Measurements from ENCODE around the gene RYR1. TPM values are rescaled to one million over a fixed set of nuclear protein-coding genes. Genes with fewer than 3 reads are reported as not detected.

RYR1 gene
- total RNA-seq, 1 donor from 2014 or later: 0.32 TPM

DNA sequence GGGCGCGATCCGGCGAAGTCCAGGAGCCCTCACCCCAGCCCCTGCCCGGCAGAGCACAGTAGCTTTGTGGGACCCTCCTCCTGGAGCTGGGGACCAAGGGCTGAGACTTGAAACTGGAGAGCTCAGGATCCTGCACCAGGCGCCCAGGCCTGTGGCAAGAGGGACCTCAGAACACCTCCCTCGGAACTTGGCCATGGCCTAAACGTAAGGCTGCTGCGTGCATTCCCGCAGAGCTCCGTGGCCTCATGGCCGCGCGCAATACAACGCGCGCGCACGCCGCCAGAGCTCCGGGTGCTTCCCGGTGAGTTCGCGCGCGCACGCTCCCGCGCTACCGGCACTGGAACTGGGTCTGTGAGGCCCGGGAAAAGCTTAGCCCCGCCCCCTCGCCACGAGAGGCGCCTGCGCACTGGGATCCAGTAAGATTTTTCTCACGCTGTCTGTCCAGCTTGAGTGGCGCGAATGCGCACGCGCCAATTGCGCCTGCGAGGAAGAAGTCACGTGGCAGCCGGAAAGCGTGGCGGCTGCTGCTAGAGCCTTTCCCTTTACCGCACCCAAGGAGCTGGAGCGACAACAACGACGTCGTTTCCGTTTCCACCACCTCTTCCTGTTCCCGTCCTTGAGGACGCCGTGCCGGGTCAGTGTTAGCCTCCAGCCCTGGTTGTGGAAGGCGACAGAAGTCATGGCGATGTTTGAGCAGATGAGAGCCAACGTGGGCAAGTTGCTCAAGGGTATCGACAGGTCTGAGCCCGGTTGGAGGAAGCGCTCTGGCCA lies 185.3 kb downstream of the RYR1 start, which contains the start of gene EIF3K:
Gene EIF3K (plus strand): TSS at position 599 of the 771 bp plus-strand sequence. CDS start 81 bp downstream, at position 680.
- Histone ChIP-seq H3K4me3 (ENCODE audit: insufficient read depth, low read depth, low read length) (peak within 1 kb of the TSS; percentile 100), H3K4me2 (ENCODE audit: low read length) (peak within 1 kb of the TSS; percentile 99), H2AFZ (ENCODE audit: low read depth, low read length) (peak within 1 kb of the TSS; percentile 95), H4K20me1 (ENCODE audit: insufficient read depth, low read length) (peaks cover 19% of the 10 kb centered on the region), H3K79me2 (ENCODE audit: insufficient read depth, low read length) (peaks cover 26% of the 10 kb centered on the region), H3K9me3 (ENCODE audit: insufficient read depth, low read depth, low read length) (no peaks in the 10 kb centered on the region), H3K36me3 (ENCODE audit: insufficient read depth, low read length) (peaks cover 13% of the 10 kb centered on the region), H3K27ac (ENCODE audit: low read depth, low read length) (peak within 1 kb of the TSS; percentile 87), H3K9ac (ENCODE audit: low read length) (peak within 1 kb of the TSS; percentile 98), H3K4me1 (ENCODE audit: insufficient read depth, low read length) (peaks cover 15% of the 10 kb centered on the region), H3K27me3 (ENCODE audit: insufficient read depth, low read length) (no peaks in the 10 kb centered on the region)
- Mint-ChIP-seq H3K4me1 (ENCODE audit: low read depth, unreplicated experiment) (peaks cover 8% of the 10 kb centered on the region), H3K27ac (ENCODE audit: unreplicated experiment) (peak within 1 kb of the TSS; percentile 99), H3K27me3 (ENCODE audit: low read depth, unreplicated experiment) (no peaks in the 10 kb centered on the region), H3K9me3 (ENCODE audit: unreplicated experiment) (no peaks in the 10 kb centered on the region), H3K4me3 (ENCODE audit: unreplicated experiment) (peak within 1 kb of the TSS; percentile 100), H3K36me3 (ENCODE audit: low read depth, unreplicated experiment) (peaks cover 3% of the 10 kb centered on the region)
- peak; percentile 94 for DNase-seq (ENCODE audit: low read depth)
- peak; percentile 93 for FAIRE-seq
- TF ChIP-seq EZH2 (IDR thresholded peaks at IDR 0.05; ENCODE audit: insufficient read depth, low read length): no peak
- TF ChIP-seq, protein P1, sequence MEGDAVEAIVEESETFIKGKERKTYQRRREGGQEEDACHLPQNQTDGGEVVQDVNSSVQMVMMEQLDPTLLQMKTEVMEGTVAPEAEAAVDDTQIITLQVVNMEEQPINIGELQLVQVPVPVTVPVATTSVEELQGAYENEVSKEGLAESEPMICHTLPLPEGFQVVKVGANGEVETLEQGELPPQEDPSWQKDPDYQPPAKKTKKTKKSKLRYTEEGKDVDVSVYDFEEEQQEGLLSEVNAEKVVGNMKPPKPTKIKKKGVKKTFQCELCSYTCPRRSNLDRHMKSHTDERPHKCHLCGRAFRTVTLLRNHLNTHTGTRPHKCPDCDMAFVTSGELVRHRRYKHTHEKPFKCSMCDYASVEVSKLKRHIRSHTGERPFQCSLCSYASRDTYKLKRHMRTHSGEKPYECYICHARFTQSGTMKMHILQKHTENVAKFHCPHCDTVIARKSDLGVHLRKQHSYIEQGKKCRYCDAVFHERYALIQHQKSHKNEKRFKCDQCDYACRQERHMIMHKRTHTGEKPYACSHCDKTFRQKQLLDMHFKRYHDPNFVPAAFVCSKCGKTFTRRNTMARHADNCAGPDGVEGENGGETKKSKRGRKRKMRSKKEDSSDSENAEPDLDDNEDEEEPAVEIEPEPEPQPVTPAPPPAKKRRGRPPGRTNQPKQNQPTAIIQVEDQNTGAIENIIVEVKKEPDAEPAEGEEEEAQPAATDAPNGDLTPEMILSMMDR (IDR thresholded peaks at IDR 0.05; ENCODE audit: insufficient read depth, low read depth, low read length): no peak

GRCh38 chr19:38619361-38620174 lies 186.1 kb downstream of the RYR1 start:
- H3K27me3 Mint-ChIP-seq (ENCODE audit: low read depth, unreplicated experiment): no peaks in the 10 kb centered on the region
- peaks cover 15% of the 10 kb centered on the region for H3K4me1 ChIP-seq (ENCODE audit: insufficient read depth, low read length)
- no peaks in the 10 kb centered on the region for H3K9me3 ChIP-seq (ENCODE audit: insufficient read depth, low read depth, low read length)
- H4K20me1 ChIP-seq (ENCODE audit: insufficient read depth, low read length): peaks cover 23% of the 10 kb centered on the region
- H3K4me3 ChIP-seq (ENCODE audit: insufficient read depth, low read depth, low read length): peak overlapping the region; percentile 100
- no peaks in the 10 kb centered on the region for H3K9me3 Mint-ChIP-seq (ENCODE audit: unreplicated experiment)
- H3K27ac Mint-ChIP-seq (ENCODE audit: unreplicated experiment): peak overlapping the region; percentile 99
- H3K36me3 Mint-ChIP-seq (ENCODE audit: low read depth, unreplicated experiment): peaks cover 3% of the 10 kb centered on the region
- FAIRE-seq (no peak), DNase-seq (ENCODE audit: low read depth) (no peak)
- peaks cover 16% of the 10 kb centered on the region for H3K36me3 ChIP-seq (ENCODE audit: insufficient read depth, low read length)
- H3K4me3 Mint-ChIP-seq (ENCODE audit: unreplicated experiment): peak overlapping the region; percentile 100
- peak overlapping the region; percentile 91 for H2AFZ ChIP-seq (ENCODE audit: low read depth, low read length)
- H3K79me2 ChIP-seq (ENCODE audit: insufficient read depth, low read length): peaks cover 26% of the 10 kb centered on the region
- TF ChIP-seq, protein P1 (IDR thresholded peaks at IDR 0.05; ENCODE audit: insufficient read depth, low read depth, low read length): no peak
- H3K4me1 Mint-ChIP-seq (ENCODE audit: low read depth, unreplicated experiment): peaks cover 8% of the 10 kb centered on the region
- H3K9ac ChIP-seq (ENCODE audit: low read length): peak overlapping the region; percentile 98
- H3K27ac ChIP-seq (ENCODE audit: low read depth, low read length): peak overlapping the region; percentile 87
- no peaks in the 10 kb centered on the region for H3K27me3 ChIP-seq (ENCODE audit: insufficient read depth, low read length)
- H3K4me2 ChIP-seq (ENCODE audit: low read length): peak overlapping the region; percentile 99

Measured in astrocyte (in vitro differentiated cells and primary cell).